ENCODE measurements around the gene RAB4A. TPM values are rescaled to one million over a fixed set of nuclear protein-coding genes. Genes with fewer than 3 reads are reported as not detected.

The RAB4A gene
- polyA plus RNA-seq, 1 donor from 2014 or later: 49.8 TPM

DNA sequence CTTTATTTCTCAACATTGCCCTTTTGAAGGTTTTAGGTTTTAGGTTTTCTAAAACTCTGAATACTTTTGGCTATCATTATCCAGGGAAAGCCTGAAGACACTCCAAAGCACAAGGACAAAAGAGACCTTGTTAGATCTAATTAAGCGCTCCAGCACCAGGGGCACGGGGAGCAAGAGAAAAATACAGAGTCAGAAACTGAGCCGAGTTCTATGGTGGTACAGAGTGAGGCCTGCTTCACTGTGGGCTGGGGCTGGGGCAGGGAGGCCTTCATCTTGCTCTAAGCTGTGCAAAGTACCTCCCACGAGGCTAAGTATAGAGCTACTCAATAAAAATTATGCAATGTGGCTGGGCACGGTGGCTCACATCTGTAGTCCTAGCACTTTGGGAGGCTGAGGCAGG, 19.7 kb upstream of the RAB4A start:
- Histone ChIP-seq H3F3A (ENCODE audit: insufficient read depth, low read length, poor library complexity, severe bottlenecking) (no peaks in the 10 kb centered on the region), H2AFZ (ENCODE audit: low read depth, low read length) (no peak overlapping the region), H3K4me2 (ENCODE audit: low read length) (no peak overlapping the region), H3K4me3 (ENCODE audit: low read length) (no peak overlapping the region), H3K9me3 (ENCODE audit: low read length) (no peaks in the 10 kb centered on the region), H3K27ac (ENCODE audit: low read length) (no peak overlapping the region), H3K36me3 (ENCODE audit: insufficient read depth, low read length) (no peaks in the 10 kb centered on the region), H4K20me1 (ENCODE audit: insufficient read depth) (no peaks in the 10 kb centered on the region), H3K27me3 (ENCODE audit: insufficient read depth, low read depth, low read length) (no peaks in the 10 kb centered on the region), H3K9ac (ENCODE audit: low read length) (no peak overlapping the region), H3K9me2 (ENCODE audit: insufficient read depth, low read length) (no peaks in the 10 kb centered on the region), H3K79me2 (replicated peaks; ENCODE audit: insufficient read depth, low read length) (no peaks in the 10 kb centered on the region)
- TF ChIP-seq MXI1 (conservative IDR thresholded peaks at IDR 0.05; ENCODE audit: poor library complexity, severe bottlenecking) (no peak), TAF1 (IDR thresholded peaks at IDR 0.05; ENCODE audit: low read depth) (no peak), SMC3 (conservative IDR thresholded peaks at IDR 0.05; ENCODE audit: poor library complexity) (no peak), POLR2AphosphoS5 (IDR thresholded peaks at IDR 0.05) (no peak), EZH2 (IDR thresholded peaks at IDR 0.05; ENCODE audit: borderline replicate concordance, insufficient read depth, low read length, poor library complexity, severe bottlenecking) (no peak)

DNA sequence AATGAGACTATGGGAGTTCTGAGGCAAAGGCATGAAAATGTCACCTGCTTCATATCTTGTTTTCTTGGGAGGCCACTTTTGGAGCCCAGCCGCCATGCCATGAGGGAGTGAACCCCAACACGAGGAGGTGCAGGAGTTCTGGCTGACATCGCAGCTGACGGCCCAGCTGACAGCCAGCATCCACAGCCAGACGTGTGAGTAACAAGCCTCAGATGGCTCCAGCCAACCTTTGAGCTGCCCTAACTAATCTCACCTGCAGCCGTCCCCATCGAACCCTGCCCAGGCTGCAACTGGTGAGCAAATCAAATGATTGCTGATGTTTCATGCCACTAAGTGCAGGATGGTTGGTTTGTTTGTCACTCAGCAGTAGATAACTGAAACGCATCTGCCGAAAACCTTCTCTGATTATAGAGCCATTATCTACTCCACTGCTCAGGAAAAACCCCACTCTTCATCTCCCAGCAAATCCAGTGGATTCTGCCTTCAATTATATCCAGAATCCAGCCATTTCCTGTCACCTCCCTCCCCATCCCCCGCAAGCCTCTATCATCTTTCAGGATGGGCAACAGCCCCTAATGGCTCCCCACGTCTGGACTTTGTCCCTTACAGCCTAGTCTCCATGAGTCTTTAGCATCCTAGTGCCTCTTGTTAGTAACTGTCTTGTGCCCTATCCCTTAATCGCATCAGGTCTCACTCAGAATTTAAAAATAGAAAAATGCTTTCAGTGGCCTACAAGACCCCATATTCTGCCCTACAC, 18.5 kb upstream of the RAB4A start:
- Histone ChIP-seq H3K9ac (ENCODE audit: low read length) (no peak overlapping the region), H3K36me3 (ENCODE audit: insufficient read depth, low read length) (no peaks in the 10 kb centered on the region), H3K27me3 (ENCODE audit: insufficient read depth, low read depth, low read length) (no peaks in the 10 kb centered on the region), H3K4me3 (ENCODE audit: low read length) (no peak overlapping the region), H2AFZ (ENCODE audit: low read depth, low read length) (no peak overlapping the region), H3K4me2 (ENCODE audit: low read length) (no peak overlapping the region), H3F3A (ENCODE audit: insufficient read depth, low read length, poor library complexity, severe bottlenecking) (no peaks in the 10 kb centered on the region), H3K27ac (ENCODE audit: low read length) (no peak overlapping the region), H3K9me2 (ENCODE audit: insufficient read depth, low read length) (no peaks in the 10 kb centered on the region), H4K20me1 (ENCODE audit: insufficient read depth) (no peaks in the 10 kb centered on the region), H3K9me3 (ENCODE audit: low read length) (no peaks in the 10 kb centered on the region), H3K79me2 (replicated peaks; ENCODE audit: insufficient read depth, low read length) (no peaks in the 10 kb centered on the region)
- TF ChIP-seq, protein P1, sequence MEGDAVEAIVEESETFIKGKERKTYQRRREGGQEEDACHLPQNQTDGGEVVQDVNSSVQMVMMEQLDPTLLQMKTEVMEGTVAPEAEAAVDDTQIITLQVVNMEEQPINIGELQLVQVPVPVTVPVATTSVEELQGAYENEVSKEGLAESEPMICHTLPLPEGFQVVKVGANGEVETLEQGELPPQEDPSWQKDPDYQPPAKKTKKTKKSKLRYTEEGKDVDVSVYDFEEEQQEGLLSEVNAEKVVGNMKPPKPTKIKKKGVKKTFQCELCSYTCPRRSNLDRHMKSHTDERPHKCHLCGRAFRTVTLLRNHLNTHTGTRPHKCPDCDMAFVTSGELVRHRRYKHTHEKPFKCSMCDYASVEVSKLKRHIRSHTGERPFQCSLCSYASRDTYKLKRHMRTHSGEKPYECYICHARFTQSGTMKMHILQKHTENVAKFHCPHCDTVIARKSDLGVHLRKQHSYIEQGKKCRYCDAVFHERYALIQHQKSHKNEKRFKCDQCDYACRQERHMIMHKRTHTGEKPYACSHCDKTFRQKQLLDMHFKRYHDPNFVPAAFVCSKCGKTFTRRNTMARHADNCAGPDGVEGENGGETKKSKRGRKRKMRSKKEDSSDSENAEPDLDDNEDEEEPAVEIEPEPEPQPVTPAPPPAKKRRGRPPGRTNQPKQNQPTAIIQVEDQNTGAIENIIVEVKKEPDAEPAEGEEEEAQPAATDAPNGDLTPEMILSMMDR (IDR thresholded peaks at IDR 0.05; ENCODE audit: poor library complexity, severe bottlenecking): no peak
- no peak for TF ChIP-seq RAD21 (conservative IDR thresholded peaks at IDR 0.05)
- TF ChIP-seq SMC3 (conservative IDR thresholded peaks at IDR 0.05; ENCODE audit: poor library complexity): no peak
- TF ChIP-seq POLR2AphosphoS5 (IDR thresholded peaks at IDR 0.05): no peak

DNA sequence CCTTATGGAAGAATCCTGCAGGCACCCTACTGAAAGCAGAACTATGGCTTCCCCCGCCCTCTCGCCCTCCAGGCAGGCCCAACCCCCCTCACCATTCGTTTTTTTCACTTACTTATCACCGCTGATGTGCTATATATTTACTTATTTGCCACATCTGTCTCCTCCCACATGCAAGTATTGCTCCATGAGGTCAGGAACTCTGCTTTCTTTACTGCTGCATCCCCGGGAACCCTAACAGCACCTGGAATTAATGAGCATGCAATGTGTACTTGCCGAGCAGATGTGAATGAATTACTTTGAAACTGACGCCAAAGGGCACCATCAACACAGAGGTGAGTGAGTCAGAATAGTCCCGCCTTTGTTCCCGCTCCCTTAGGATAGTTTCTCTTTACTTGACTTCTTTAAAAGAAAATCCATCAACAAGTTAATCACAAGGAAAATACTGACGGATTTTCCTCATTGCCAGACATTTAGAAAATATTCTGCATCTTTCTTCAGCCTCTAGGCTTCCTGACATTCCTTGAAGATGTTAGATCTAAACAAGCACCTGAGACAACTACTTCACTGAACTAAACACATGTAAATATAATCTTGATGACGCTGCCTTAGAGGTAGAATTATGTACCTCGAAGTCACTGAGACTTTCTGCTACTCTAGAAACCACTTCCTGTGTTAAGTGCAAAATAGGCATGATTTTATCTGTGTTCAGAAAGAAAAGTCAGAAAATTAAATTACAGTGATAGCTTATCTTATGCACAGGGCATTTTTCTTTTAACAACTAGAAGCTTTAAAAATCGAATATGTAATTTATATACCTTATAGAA, 17.5 kb upstream of the RAB4A start:
- Histone ChIP-seq H3K9me3 (ENCODE audit: low read length) (no peaks in the 10 kb centered on the region), H3K9ac (ENCODE audit: low read length) (no peak overlapping the region), H3K27ac (ENCODE audit: low read length) (no peak overlapping the region), H3F3A (ENCODE audit: insufficient read depth, low read length, poor library complexity, severe bottlenecking) (no peaks in the 10 kb centered on the region), H3K79me2 (replicated peaks; ENCODE audit: insufficient read depth, low read length) (no peaks in the 10 kb centered on the region), H3K4me2 (ENCODE audit: low read length) (no peak overlapping the region), H3K4me3 (ENCODE audit: low read length) (no peak overlapping the region), H4K20me1 (ENCODE audit: insufficient read depth) (no peaks in the 10 kb centered on the region), H3K9me2 (ENCODE audit: insufficient read depth, low read length) (no peaks in the 10 kb centered on the region), H2AFZ (ENCODE audit: low read depth, low read length) (no peak overlapping the region), H3K27me3 (ENCODE audit: insufficient read depth, low read depth, low read length) (no peaks in the 10 kb centered on the region), H3K36me3 (ENCODE audit: insufficient read depth, low read length) (no peaks in the 10 kb centered on the region)
- TF ChIP-seq EZH2 (IDR thresholded peaks at IDR 0.05; ENCODE audit: borderline replicate concordance, insufficient read depth, low read length, poor library complexity, severe bottlenecking) (no peak), TAF1 (IDR thresholded peaks at IDR 0.05; ENCODE audit: low read depth) (no peak), SMC3 (conservative IDR thresholded peaks at IDR 0.05; ENCODE audit: poor library complexity) (no peak), EP300 (conservative IDR thresholded peaks at IDR 0.05; ENCODE audit: poor library complexity, severe bottlenecking) (no peak), RAD21 (conservative IDR thresholded peaks at IDR 0.05) (no peak), POLR2AphosphoS5 (IDR thresholded peaks at IDR 0.05) (no peak), MXI1 (conservative IDR thresholded peaks at IDR 0.05; ENCODE audit: poor library complexity, severe bottlenecking) (no peak)
- TF ChIP-seq, protein P1 (IDR thresholded peaks at IDR 0.05; ENCODE audit: poor library complexity, severe bottlenecking): no peak
- TF ChIP-seq, protein P2, sequence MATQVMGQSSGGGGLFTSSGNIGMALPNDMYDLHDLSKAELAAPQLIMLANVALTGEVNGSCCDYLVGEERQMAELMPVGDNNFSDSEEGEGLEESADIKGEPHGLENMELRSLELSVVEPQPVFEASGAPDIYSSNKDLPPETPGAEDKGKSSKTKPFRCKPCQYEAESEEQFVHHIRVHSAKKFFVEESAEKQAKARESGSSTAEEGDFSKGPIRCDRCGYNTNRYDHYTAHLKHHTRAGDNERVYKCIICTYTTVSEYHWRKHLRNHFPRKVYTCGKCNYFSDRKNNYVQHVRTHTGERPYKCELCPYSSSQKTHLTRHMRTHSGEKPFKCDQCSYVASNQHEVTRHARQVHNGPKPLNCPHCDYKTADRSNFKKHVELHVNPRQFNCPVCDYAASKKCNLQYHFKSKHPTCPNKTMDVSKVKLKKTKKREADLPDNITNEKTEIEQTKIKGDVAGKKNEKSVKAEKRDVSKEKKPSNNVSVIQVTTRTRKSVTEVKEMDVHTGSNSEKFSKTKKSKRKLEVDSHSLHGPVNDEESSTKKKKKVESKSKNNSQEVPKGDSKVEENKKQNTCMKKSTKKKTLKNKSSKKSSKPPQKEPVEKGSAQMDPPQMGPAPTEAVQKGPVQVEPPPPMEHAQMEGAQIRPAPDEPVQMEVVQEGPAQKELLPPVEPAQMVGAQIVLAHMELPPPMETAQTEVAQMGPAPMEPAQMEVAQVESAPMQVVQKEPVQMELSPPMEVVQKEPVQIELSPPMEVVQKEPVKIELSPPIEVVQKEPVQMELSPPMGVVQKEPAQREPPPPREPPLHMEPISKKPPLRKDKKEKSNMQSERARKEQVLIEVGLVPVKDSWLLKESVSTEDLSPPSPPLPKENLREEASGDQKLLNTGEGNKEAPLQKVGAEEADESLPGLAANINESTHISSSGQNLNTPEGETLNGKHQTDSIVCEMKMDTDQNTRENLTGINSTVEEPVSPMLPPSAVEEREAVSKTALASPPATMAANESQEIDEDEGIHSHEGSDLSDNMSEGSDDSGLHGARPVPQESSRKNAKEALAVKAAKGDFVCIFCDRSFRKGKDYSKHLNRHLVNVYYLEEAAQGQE (IDR thresholded peaks at IDR 0.05; ENCODE audit: borderline replicate concordance): no peak

Data from neural cell (in vitro differentiated cells).